ENCODE results near the gene PERM1.
"Not testable (repeated sequence)": the region's sequence is repeated elsewhere in the genome, so short reads cannot be mapped to it uniquely, and the experiment has no call there.

The PERM1 gene

GRCh38 chr1:996851-997712, 15.2 kb upstream of the PERM1 start:
- no peak for DNase-seq

GRCh38 chr1:995665-996633, 14.1 kb upstream of the PERM1 start:
- no peak for DNase-seq

GRCh38 chr1:994546-994945, 12.7 kb upstream of the PERM1 start:
- not testable (repeated sequence) for DNase-seq

DNA sequence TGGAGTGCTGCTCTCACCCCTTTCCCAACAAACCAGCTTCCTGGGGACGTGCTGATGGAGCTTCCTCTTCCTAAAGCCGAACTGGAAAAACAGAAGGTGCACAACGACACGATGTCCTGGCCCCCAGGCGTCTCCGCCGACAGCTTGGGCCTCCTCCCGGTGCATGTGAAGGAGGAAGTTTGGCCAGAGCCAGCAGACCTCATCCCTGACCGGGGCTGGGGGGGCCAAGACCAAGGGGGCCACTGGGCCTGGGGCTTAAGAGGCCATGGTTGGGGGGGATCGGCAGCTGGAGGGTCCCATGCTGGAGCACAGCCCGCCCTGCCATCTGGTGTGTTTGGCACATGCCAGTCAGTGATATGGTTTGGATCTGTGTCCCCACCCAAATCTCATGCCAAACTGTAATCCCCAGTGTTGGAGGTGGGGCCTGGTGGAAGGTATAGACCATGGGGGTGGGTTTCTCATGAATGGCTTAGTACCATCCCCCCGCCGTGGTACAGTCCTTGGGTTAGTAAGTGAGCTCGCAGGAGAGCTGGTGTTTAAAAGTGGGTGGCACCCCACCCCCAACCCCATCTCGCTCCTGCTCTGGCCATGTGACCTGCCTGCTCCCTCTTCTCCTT, 11.6 kb upstream of the PERM1 start:
- no peak for DNase-seq

- no peak for DNase-seq
Observed at GRCh38 chr1:992362-992761, 10.5 kb upstream of the PERM1 start.

GRCh38 chr1:991895-992294, 10.0 kb upstream of the PERM1 start:
- no peak for DNase-seq

- DNase-seq = not testable (repeated sequence)
Observed at GRCh38 chr1:991275-991674, 9.4 kb upstream of the PERM1 start.

DNA sequence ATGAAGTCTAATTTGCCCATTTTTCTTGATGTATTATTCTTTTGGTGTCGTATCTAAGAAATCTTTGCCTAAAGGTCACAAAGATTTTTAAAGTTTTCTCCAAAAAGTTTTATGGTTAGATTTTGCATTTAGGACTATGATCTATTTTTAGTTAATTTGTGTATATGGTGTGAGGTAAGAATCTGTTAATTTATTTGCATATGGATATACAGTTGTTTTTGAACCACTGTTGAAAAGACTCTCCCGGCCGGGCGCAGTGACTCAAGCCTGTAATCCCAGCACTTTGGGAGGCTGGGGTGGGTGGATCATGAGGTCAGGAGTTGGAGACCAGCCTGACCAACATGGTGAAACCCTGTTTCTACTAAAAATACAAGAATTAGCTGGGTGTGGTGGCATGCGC, 6.2 kb upstream of the PERM1 start:
- not testable (repeated sequence) for DNase-seq

DNA sequence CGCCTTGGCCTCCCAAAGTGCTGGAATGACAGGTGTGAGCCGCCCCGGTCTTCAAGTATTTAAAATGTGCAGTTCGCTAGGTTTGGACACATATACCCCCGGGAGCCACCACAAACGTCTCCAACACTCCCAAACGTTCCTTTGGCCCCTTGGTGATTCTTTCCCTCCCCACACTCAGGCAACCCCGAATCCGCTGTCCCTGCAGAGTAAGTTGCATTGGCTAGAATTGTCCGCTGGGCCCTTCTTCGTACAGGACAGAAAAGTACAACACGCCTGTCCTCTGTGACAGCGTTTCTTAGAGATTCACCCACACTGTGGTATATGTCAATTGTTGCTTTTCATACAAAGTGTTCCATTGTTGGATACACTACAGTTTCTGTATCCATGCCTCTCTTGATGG, 3.2 kb upstream of the PERM1 start:
- no peak for DNase-seq

DNA sequence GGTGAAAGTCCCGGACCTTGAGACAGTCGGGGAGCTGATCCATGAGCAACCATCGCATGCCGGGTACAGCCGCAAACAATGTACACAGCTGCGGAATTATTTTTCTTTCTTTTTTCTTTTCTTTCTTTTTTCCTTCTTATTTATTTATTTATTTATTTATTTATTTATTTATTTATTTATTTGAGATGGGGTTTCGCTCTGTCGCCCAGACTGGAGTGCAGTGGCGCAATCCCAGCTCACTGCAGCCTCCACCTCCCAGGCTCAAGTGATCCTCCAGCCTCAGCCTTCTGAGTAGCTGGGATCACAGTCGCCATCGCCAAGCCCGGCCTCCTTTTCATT, 2.6 kb upstream of the PERM1 start:
- no peak for DNase-seq

DNA sequence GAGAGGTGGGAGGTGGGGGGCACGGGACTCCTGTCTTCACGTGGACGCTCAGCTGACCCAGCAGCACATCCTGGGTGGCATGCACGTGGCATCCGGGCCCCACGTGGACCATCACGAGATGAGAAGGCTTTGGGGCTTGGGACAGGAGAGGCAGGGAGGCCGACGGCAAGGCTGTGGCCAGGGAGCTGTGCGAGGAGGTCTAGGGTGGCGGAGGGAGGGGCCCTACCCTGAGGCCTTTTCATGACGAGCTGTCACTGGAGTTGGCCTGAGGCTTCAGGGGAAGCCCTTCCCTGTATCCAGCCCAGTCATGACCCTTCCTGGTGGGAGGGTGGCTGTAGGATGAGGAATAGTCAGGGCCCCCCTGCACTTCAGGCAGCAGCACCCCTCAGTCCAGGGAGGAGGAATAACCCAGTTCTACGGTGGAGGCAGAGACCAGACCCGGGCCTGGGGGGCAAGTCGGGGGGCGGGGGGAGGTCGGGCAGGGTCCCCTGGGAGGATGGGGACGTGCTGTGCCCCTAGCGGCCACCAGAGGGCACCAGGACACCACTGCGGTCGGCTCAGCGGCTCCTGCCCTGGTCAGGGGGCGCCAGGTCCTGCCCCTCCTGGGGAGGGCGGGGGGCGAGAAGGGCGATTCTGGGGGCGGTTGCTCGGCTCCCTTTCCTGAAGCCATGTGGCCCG, 2.0 kb upstream of the PERM1 start:
- DNase-seq = peak; percentile 50

DNA sequence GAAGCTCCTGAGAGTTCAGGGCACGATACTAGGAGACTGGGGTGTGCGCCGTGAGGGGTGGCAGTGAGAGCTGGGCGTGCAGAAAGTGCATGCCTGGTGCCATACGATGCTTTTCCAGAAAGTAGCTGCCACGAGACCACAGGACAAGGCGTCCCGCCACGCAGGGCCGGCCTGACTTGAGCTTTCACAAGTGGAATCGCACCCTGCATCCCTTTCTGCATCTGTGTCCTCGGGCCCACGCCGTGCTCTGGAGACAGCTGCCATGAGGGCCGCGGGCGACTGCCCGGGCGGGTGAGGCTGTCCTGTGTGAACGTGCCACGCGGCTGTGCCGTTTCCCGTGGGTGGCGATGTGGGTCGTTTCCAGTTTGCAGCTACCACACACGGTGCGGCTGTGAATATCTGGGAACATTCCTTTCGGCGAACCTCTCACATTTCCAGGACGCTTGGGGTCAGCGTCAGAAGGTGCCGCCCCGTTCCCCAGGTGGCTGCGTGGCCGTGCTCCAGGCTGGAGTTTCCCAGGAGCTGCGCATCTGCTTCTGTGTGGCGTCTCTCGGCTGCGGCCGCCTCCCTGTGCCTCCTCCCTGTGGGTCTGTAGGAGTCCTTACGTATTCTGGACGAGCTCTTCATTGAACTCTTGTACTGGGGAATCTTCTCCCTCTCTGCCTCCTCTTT, 1.0 kb upstream of the PERM1 start:
- no peak for DNase-seq

DNA sequence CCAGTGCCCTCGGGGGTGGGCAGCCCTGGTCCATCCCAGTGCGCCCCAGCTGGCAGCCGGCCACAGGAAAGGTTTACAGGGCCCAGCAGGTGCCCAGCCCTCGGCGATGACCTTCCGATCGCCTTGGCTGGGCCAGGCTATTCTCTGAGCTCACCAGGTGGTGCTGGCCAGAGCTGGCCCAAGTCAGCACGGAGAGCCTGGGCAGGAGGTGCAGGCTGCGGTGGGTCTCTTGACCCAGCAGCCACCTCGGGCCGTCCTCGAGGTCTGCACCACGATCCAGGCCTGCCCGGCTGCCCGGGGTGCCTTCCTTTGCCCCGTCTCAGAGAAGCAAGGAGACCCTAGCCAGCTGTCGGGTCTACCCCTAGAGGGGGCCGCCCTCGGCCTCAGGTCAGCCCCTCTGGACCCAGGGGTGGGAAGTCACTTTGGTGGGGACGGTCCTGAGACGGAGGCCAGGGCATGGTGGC, 370 bp downstream of the PERM1 start:
- no peak for DNase-seq

DNA sequence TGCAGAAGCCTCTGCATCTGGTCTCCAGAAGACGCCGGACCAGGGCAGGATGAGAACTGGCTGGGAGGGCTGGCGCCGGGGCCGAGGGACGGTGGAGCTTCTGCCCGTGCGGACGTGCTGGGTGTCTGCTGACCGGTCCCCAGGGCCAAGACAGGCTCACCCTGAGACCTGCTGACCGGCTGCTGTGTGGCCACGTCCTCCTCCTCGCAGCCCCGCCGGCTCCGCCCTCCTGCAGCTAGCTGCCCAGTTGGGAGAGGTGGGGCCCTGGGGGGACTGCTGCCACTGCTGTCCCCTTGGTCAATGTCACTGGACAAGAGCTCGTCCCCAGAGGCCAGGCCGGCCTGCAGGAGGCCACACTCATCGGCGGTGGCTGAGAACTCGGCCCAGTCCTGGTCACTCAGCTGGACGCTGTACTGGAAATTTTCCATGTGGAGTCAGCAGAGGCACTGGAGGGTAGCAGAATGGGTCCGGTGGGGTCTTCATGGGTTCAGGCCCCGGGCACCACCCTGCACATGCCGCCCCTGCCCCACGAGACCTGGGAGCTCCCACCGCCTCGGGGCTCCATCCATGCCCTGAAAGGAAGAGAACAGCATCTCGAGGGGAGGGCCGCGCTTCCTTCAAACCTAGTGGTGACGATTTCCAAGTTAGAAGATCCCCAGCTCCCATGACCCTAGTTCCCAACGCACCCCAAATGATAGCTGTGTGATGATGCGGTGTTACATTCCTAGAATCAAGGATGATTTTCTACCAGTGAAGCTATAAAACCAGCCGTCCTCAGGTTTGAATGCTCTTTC, 1.1 kb downstream of the PERM1 start:
- DNase-seq = no peak

DNA sequence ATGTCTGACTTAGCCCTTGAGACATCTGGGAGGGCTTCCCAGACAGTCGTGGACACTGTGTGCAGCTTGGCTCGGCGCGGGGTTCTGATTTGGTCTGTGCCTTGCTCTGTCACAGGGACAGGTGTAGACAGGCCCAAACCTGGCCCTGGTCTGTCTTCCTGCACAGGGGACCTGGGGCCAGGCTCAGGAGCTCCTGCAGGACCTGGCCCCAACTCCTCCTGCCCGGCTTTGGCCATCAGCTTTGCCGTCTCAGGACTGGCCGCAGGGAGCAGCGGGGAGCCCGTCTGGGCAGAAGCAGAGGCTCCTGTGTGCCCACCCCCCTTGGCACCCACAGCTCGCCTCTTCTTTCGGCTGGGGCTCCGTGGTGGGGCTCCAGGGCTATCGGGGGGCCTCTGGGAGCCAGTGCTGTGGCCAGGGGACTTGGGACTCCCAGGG, 1.7 kb downstream of the PERM1 start:
- no peak for DNase-seq

GRCh38 chr1:979744-980072, 2.2 kb downstream of the PERM1 start:
- DNase-seq = no peak

GRCh38 chr1:978835-979743, 2.8 kb downstream of the PERM1 start:
- no peak for DNase-seq

GRCh38 chr1:978069-978834, 3.6 kb downstream of the PERM1 start:
- no peak for DNase-seq

DNA sequence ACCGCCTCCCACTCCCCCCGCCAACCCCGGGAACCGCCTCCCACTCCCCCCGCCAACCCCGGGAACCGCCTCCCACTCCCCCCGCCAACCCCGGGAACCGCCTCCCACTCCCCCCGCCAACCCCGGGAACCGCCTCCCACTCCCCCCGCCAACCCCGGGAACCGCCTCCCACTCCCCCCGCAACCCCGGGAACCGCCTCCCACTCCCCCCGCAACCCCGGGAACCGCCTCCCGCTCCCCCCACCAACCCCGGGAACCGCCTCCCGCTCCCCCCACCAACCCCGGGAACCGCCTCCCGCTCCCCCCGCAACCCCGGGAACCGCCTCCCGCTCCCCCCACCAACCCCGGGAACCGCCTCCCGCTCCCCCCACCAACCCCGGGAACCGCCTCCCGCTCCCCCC, 5.1 kb downstream of the PERM1 start:
- DNase-seq = not testable (repeated sequence)
